HG03457 (cell line): Measurements from ENCODE around the gene PRKAG2.

Experiments used
- ATAC-seq: cut with Tn5 transposase; IDR thresholded peaks from one replicate; pipeline ENCODE4 v1.9.1; 2021; ENCODE audit warnings: moderate number of reproducible peaks; ENCODE audit not compliant: unreplicated experiment

The PRKAG2 gene

DNA sequence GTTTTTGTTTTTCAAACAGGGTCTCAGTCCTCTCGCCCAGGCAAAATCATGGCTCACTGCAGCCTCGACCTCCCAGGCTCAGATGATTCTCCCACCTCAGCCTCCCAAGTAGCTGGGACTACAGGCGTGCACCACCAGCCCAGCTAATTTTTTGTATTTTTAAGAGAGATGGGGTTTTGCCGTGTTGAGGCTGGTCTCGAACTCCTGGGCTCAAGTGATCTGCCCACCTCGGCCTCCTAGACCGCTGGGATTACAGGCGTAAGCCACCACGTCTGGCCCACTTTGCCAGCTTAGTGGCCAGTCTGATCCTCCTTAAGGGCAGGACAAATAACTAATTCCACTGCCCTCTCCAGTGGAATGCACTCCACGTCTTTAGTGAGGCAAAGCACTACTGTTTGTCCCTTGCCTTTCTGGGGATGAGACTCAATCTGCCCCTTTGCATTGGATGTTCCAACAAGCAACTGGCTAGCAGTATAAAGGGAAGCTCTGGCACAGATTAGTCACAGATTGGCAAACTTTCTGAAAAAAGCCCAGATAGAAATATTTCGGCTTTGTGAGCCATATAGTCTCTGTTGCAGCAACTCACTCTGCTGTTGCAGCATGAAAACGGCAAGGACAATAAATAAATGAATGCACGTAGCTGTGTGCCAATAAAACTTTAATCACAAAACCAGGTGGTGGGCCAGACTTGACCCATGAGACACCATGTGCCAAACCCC is 213.4 kb downstream of the PRKAG2 start:
- no peak for ATAC-seq

DNA sequence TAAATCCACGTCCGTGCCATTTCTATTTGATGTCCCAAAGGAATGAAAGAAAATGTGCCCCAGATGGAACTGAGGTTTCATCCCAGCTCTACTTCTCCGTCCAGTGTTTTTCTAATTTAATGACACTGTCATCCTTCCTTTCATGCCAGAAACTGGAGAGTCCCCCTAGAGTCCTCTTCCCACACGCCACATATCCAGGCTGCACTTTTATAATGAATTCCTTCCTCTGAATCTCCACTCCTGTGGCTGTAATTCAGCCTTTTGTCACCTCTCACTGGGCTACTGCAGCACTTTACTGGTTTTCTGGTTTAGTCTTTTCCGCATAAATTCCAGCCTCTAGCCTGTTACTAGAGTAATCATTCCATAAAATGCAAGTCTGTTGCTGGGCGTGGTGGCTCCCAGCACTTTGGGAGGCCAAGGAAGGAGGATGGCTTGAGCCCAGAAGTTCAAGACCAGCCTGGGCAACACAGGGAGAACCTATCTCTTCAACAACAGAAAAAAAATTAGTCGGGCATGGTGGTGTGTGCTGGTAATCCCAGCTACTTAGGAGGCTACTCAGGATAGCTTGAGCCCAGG is 214.6 kb downstream of the PRKAG2 start:
- ATAC-seq: no peak

DNA sequence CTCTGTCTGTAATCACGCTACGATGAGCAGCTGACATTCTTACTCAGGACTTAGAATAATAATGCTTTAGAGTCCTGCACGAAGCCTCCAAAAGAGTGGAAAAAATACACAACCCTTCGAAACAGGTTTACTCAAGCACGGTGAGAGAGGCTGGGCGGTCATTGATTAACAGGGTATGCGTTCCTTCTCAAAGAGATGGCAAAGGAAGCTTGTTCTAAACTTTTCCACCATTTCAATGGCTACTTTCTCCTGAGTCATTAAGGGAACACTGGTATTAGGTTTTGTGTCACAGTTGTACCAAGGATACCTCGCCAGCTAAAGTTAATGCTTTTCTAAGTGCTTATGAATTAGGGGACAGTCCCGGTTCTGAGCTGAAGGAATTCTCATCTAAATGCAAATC is 215.3 kb downstream of the PRKAG2 start:
- ATAC-seq: no peak

DNA sequence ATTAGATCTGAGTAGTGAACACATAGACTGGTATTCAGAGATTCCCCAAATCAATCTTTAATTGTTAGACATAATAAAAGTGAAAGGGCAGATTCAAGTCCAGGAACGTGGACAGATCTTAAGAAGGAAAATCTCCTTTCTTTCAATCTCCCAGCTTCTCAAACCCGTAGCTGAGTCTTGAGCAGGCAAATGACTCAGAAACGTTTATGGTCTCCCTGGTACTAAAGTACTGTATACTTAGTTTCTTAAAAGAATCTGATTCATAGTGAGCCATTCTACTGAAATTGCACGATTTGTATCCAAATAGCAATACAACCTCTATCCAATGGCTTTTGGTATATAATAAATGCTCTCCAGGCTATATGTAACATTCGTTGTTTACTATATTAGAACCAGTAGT is 216.8 kb downstream of the PRKAG2 start:
- no peak for ATAC-seq

GRCh38 chr7:151659219-151659618 is 217.7 kb downstream of the PRKAG2 start:
- no peak for ATAC-seq

DNA sequence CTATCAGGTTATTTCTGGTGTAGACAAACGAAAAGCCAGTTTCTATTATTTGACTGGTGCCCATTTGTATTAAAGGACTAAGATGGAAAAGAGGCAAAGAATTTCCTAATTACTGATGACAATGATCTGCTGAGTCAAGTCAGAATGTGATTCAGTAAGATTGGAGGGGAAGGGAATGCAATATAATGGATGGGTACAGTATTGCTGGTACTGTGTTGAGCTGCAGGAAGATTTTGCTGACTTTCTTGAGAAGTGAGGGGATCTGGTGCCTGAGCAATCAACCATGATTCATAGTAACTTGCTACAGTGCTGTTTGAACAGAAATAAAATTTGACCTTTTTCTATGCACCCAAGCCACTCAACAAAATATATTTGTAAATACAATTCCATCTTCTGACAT is 218.1 kb downstream of the PRKAG2 start:
- ATAC-seq: no peak

DNA sequence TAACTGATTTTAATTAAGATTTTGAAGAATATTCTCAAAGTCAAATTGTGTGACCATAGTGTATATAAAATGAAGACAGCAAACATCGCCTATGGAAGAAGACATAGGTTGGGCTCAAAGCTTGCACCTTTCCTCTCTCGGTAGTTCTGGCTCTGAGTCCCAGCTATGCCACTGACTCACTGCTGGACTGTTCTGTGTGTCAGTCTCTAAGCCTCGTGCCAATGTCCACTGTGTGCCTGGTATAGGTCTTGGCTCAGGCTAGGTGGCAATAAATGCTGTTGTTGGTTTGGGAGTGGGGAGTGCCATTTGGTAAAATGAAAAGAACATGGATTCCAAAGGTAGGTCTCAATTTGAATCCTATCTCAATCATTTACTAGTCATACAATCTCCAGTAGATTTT is 219.7 kb downstream of the PRKAG2 start:
- no peak for ATAC-seq

GRCh38 chr7:151655555-151655954 is 221.4 kb downstream of the PRKAG2 start:
- no peak for ATAC-seq

DNA sequence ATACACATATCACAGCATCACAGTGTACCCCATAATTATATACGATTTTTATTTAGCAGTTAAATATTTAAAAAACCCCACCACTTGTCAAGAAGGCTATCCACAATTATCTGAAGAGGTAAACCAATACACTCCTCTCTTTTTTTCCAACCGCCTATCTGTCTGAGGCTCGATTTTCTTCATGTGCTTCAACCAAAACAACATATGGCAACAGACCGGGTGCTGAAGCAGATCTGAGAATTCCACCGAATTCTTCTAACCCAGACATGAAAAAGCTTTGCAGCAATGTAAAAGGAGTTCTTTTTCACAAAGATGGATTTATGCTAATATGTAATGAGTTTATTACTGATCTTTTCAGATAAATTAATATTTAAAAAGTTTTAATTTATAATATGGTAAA is 224.8 kb downstream of the PRKAG2 start:
- ATAC-seq: no peak

DNA sequence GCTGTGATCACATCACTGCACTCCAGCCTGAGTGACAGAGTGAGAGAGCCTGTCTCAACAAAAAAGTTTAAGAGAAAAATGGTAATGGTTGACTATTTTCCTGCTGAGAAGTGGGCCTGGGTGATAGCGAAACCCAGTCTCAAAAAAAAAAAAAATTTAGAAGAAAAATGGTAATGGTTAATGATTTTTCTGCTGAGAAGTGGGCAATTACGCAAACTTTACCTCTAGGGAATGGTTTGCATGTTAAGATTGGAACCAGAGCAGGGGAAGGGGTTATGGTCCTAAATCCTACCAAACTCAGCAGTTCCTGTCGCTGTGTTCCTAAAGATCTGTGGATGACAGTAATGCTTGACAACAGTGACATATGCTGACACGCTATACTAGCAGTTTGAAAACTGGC is 226.8 kb downstream of the PRKAG2 start:
- no peak for ATAC-seq

GRCh38 chr7:151648429-151648828 is 228.5 kb downstream of the PRKAG2 start:
- no peak for ATAC-seq

DNA sequence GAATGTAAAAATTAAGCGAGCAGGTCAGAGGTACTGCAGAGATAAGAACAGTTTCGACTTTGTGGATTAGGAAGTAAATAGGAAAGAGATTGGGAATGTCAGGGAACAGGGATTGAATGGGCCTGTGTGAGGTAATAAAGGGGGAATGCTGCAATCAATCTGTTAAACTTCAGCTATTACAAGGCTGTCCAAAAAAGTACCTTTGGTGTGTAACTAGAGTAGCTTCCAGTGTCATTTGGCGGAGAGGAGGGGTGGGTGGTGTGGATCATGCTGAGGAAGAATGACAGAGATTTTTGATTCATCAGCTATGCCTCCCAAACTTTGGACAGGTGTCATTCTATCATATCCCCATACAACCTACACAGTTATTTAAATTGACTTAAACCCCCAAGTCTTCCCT is 229.0 kb downstream of the PRKAG2 start:
- ATAC-seq: no peak

- no peak for ATAC-seq
These were observed 229.9 kb downstream of the PRKAG2 start for GRCh38 chr7:151647006-151647405.

DNA sequence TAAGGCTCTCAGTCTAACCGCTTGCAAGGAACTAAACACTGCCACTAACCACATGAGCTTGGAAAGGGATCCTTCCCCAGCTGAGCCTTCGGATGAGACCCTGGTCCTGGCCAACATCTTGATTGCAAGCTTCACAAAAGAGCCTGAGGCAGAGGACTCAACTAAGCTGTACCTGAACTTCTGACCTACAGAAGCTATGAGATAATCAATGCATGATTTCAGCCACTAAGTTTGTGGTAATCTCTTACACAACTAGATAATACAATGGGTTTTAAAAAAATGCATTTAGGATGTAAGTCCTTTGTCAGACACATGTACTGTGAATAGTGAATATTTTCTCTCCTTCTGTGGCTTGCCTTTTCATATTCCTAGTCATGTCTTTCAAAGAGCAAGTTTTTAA is 231.6 kb downstream of the PRKAG2 start:
- ATAC-seq: no peak

DNA sequence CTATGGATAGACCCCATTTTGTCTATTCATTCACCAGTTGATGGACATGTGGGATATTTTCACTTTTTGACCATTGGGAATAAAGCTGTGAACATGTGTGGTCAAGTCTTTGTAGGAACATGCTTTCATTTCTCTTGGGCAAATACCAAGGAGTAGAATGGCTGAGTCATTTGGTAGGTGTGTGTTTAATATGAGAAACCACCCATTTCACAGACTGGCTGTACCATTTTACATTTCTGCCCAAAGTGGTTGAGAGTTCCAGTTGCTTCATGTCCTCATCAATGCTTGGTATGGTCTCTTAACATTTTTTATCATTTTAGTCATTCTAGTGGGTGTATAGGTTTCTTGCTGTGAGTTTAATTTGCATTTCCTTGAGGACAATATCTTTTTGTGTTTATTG is 232.4 kb downstream of the PRKAG2 start:
- no peak for ATAC-seq

DNA sequence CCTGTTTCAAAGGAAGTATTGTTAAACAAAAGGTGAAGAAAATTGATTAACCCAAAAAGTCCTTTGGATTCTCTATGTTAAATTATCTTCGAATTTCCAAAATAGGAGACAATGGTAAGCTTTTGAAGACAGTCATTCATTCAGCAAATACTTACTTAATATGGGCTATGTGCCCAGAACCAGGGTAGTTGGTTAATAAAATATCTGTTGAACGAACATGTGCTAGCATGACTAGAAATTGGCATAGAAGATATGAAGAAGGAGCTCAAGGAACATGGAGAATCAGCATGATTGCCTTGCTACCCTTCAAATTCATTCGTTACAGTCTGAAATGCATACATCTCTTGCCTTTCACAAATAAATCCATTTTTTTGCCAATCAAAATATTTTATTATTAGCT is 234.2 kb downstream of the PRKAG2 start:
- no peak for ATAC-seq

GRCh38 chr7:151641587-151641986 is 235.3 kb downstream of the PRKAG2 start:
- ATAC-seq: no peak

- no peak for ATAC-seq
These were observed 239.1 kb downstream of the PRKAG2 start for GRCh38 chr7:151637781-151638261.

GRCh38 chr7:151634643-151635042 is 242.3 kb downstream of the PRKAG2 start:
- ATAC-seq: no peak

- ATAC-seq: no peak
These were observed 243.5 kb downstream of the PRKAG2 start for GRCh38 chr7:151633516-151633812.

DNA sequence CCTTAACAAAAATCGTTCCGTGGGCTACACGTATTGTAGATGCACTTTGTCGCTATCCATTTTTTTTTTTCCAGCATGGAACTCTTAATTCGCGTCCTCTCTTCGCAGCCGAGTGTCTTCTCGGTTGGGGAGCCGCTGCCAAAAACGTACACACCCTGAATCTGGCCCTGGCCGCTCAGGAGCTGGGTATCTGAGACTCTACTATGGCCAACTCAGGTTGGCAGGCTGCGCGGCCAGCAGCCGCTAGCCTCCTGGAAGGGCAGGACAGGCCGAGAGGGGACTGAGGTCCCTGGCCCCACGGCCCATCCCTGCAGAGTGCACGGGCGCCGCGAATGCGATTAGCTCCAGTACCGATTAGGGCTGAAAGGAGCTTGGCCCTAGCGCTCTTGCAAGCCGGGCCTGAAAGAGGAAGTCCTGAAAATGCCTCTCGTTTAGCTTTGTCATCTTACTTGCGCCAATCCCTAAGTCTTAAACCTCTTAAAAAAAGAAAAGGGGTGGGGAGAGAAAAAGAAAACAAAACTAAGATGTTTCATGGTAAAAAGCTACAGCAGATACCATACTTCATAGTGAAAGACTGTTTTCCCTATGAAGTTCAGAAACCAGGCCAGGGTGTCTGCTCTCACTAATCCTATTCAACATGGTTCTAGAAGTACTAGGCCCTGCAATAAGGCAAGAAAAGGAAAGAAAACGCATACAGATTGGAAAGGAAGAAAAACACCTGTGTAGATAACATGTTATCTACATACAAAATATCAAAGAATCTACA is 244.0 kb downstream of the PRKAG2 start:
- ATAC-seq: peak; percentile 37
